HG03280 (cell line): ENCODE measurements around the gene NELFE.
"Not testable (repeated sequence)": the region's sequence is repeated elsewhere in the genome, so short reads cannot be mapped to it uniquely, and the experiment has no call there.

Experiments used
- ATAC-seq: cut with Tn5 transposase; IDR thresholded peaks from one replicate; pipeline ENCODE4 v1.9.1; 2021; ENCODE audit warnings: mild to moderate bottlenecking, moderate library complexity; ENCODE audit not compliant: unreplicated experiment

The NELFE gene

GRCh38 chr6:31958741-31959739, at the start of gene NELFE, which contains the start of gene SKIC2:
Gene NELFE (minus strand): TSS chr6:31958971. CDS start chr6:31958446, 525 bp downstream.
Gene SKIC2 (plus strand): TSS chr6:31959175. CDS start chr6:31959193, 18 bp downstream.
- peak; percentile 98 for ATAC-seq

- ATAC-seq, result not testable (repeated sequence)
These were observed 49.3 kb upstream of the NELFE start for GRCh38 chr6:32008037-32008436.

GRCh38 chr6:32007086-32007485, 48.3 kb upstream of the NELFE start:
- not testable (repeated sequence) for ATAC-seq

- not testable (repeated sequence) for ATAC-seq
These were observed 47.3 kb upstream of the NELFE start for GRCh38 chr6:32005991-32006529.

GRCh38 chr6:32005538-32005880, 46.7 kb upstream of the NELFE start:
- ATAC-seq, result not testable (repeated sequence)

- ATAC-seq, result not testable (repeated sequence)
These were observed 46.2 kb upstream of the NELFE start for GRCh38 chr6:32004864-32005537.

- ATAC-seq, result not testable (repeated sequence)
These were observed 45.6 kb upstream of the NELFE start for GRCh38 chr6:32004393-32004792.

GRCh38 chr6:32003301-32003700, 44.5 kb upstream of the NELFE start:
- not testable (repeated sequence) for ATAC-seq

GRCh38 chr6:32002546-32003268, 43.9 kb upstream of the NELFE start:
- not testable (repeated sequence) for ATAC-seq

- ATAC-seq, result not testable (repeated sequence)
These were observed 37.6 kb upstream of the NELFE start for GRCh38 chr6:31996385-31996784.

- ATAC-seq, result not testable (repeated sequence)
These were observed 35.6 kb upstream of the NELFE start for GRCh38 chr6:31994421-31994820.

- ATAC-seq, result not testable (repeated sequence)
These were observed 30.6 kb upstream of the NELFE start for GRCh38 chr6:31989363-31989762.

- not testable (repeated sequence) for ATAC-seq
These were observed 23.0 kb upstream of the NELFE start, which contains the start of gene C4A for GRCh38 chr6:31981744-31982143. Gene C4A (plus strand): TSS chr6:31982057. CDS start chr6:31982108, 51 bp downstream.

GRCh38 chr6:31980998-31981397, 22.2 kb upstream of the NELFE start:
- ATAC-seq, result not testable (repeated sequence)

GRCh38 chr6:31980195-31980876, 21.6 kb upstream of the NELFE start:
- ATAC-seq, result not testable (repeated sequence)

- no peak for ATAC-seq
These were observed 20.6 kb upstream of the NELFE start for GRCh38 chr6:31979238-31979898.

GRCh38 chr6:31978831-31979230, 20.1 kb upstream of the NELFE start:
- ATAC-seq, result no peak

- no peak for ATAC-seq
These were observed 19.2 kb upstream of the NELFE start for GRCh38 chr6:31977816-31978431.

GRCh38 chr6:31976065-31976464, 17.3 kb upstream of the NELFE start:
- not testable (repeated sequence) for ATAC-seq
